ENCODE measurements around the gene TCAP.

Gene TCAP

GRCh38 chr17:39641883-39642282, 23.3 kb upstream of the TCAP start:
- TF ChIP-seq, protein P1, sequence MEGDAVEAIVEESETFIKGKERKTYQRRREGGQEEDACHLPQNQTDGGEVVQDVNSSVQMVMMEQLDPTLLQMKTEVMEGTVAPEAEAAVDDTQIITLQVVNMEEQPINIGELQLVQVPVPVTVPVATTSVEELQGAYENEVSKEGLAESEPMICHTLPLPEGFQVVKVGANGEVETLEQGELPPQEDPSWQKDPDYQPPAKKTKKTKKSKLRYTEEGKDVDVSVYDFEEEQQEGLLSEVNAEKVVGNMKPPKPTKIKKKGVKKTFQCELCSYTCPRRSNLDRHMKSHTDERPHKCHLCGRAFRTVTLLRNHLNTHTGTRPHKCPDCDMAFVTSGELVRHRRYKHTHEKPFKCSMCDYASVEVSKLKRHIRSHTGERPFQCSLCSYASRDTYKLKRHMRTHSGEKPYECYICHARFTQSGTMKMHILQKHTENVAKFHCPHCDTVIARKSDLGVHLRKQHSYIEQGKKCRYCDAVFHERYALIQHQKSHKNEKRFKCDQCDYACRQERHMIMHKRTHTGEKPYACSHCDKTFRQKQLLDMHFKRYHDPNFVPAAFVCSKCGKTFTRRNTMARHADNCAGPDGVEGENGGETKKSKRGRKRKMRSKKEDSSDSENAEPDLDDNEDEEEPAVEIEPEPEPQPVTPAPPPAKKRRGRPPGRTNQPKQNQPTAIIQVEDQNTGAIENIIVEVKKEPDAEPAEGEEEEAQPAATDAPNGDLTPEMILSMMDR (IDR thresholded peaks at IDR 0.05) = no peak
- no peak for DNase-seq (ENCODE audit: low spot score)
- H3K4me3 ChIP-seq = no peak overlapping the region
- no peak overlapping the region for H3K27ac ChIP-seq

DNA sequence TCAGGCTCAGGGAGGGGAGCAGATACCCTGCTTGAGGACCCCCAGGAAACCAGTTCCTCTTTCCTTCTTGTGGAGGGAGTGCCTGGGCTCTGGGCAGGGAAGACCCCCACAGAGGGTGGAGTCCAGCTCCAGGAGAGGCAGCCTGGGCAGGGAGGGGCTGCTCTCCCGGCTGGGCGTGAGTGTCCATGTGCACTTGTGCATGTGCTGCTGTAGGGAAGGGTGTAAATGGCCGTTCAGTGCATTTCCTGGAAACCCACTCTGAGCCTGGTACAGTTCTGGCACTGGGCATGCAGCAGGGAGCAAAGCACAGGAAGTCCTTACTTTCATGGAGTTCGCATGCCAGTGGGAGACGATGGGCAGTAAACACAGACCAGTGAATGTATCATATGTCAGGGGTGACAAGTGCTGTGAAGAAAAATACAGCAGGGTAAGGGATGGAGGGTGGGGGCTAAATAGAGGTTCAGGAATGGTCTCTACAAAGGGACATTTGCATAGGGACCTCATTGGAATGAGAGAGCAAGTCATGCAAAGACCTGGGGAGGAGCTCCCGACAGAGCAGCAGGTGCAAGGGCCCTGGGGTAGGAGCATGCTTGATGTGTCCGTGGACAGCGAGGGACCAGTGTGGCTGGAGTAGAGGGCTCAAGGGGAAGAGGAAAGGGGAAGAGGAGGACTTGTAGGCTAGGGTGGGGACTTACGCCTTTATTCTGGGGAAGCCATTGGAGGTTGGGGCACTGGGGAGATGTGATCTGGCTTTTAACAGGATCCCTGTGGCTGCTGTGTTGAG, 22.7 kb upstream of the TCAP start:
- Histone ChIP-seq H3K27ac (no peak overlapping the region), H3K4me3 (no peak overlapping the region)
- TF ChIP-seq, protein P1 (IDR thresholded peaks at IDR 0.05) = no peak
- DNase-seq (ENCODE audit: low spot score) = no peak

- DNase-seq (ENCODE audit: low spot score) = no peak
- Histone ChIP-seq H3K27ac (no peak overlapping the region), H3K4me3 (no peak overlapping the region)
- TF ChIP-seq, protein P1 (IDR thresholded peaks at IDR 0.05) = no peak
Observed at GRCh38 chr17:39643271-39643670, 21.9 kb upstream of the TCAP start.

DNA sequence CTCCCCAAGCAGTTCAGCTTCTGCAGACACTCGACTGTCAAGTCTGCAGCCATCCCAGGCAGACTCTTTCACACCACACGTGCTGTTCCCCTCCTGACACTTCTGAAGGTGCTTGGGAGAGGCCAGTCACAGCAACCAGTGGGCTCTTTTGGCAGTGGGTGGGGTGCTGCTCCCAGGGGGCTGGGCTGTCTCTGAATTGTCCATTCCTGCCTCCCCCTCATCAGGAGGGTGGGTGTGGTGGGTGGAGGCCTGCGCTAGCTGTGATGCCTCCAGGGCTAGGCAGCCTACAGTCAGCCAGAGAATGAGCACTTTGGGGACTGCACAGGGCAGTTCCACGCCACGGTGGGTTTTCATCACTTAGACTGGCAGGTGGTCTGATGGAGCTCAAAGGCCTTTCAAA, 17.9 kb upstream of the TCAP start:
- H3K4me3 ChIP-seq = no peak overlapping the region
- no peak for DNase-seq (ENCODE audit: low spot score)
- H3K27ac ChIP-seq = no peak overlapping the region
- TF ChIP-seq, protein P1 (IDR thresholded peaks at IDR 0.05) = no peak

DNA sequence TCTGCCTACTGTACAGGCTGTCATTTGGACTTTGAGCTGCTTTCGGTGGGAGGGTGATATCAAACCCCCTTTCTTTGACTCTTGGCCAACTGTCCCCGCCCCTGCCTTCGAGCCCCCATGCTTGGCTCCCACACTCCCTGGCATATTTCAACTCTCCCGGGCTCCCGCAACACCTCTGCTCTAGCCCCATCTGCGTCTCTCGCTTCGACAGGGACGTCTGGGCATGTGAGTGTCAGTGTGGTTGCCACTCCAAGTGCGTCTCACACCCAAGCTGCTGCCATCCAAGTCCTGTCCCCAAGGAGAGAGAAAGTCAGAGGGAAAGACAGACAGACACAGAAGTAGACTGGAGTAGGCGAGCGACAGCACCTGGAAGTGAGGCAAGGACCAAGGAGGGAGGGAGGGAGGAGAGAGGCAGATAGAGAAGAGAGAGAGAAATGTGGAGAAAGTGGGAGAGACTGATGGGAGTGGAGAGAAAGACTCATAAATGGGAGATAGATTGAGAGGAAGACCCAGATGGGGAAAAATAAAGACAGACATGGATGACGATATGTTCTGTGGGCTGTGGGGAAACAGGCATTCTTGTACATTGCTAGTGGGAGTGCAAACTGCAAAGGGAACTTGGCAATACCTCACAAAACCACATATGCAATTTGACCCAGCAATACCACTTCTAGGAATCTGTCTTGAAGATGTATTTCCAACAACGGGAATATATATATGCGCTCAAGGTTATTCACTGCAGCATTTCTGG, 16.4 kb upstream of the TCAP start:
- Histone ChIP-seq H3K4me3 (no peak overlapping the region), H3K27ac (no peak overlapping the region)
- DNase-seq (ENCODE audit: low spot score) = no peak
- TF ChIP-seq, protein P1 (IDR thresholded peaks at IDR 0.05) = no peak

DNA sequence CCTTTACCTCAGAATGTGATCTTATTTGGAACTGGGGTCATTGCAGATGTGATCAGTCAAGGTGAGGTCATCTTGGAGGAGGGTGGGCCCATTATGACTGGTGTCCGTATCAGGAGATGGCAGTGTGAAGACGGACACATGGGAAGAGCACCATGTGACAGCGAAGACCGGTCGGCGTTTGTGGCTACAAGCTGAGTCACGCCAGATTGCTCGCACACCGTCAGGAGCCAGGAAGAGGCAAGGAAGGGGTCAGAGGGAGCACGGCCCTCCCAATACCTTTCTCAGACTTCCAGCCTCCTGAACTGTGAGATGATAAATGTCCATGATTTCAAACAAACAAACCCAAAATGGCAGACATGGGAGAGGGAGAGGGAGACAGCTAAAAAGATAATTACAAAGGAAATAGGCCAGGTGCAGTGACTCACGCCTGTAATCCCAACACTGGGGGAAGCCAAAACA, 15.0 kb upstream of the TCAP start:
- no peak for DNase-seq (ENCODE audit: low spot score)
- TF ChIP-seq, protein P1 (IDR thresholded peaks at IDR 0.05) = no peak
- Histone ChIP-seq H3K4me3 (no peak overlapping the region), H3K27ac (no peak overlapping the region)

Measured in coronary artery (tissue), 2 donors.